HEK293 (cell line): ENCODE measurements around the gene CLIP1.

Experiments
- HOXA7 ChIP-seq: sonication (generic); formaldehyde crosslinking; IDR thresholded peaks from 2 replicates; pipeline ENCODE4 v1.8.1; 2022; ENCODE audit warnings: missing genetic modification reagents, borderline replicate concordance
- RBAK ChIP-seq: fragments of 450-650 bp; formaldehyde crosslinking; IDR thresholded peaks from 2 replicates; pipeline ENCODE4 v1.5.1; 2016; ENCODE audit warnings: missing biosample characterization, missing genetic modification characterization
- SCRT1 ChIP-seq: fragments of 450-650 bp; formaldehyde crosslinking; IDR thresholded peaks from 2 replicates; pipeline ENCODE4 v1.5.1; 2016; ENCODE audit warnings: missing biosample characterization, missing genetic modification characterization, borderline replicate concordance
- TCF7L2 ChIP-seq: IDR thresholded peaks from 2 replicates; pipeline ENCODE4 v1.6.1; 2011; ENCODE audit warnings: low read depth, mild to moderate bottlenecking, inconsistent platforms, low read length, moderate library complexity, borderline replicate concordance
- ZBTB1 ChIP-seq: fragments of 450-650 bp; formaldehyde crosslinking; IDR thresholded peaks from 2 replicates; pipeline ENCODE4 v1.5.1; 2016; ENCODE audit warnings: missing biosample characterization, missing genetic modification characterization
- ZBTB21 ChIP-seq: fragments of 450-650 bp; formaldehyde crosslinking; IDR thresholded peaks from 2 replicates; pipeline ENCODE4 v1.5.1; 2017; ENCODE audit warnings: missing biosample characterization, missing genetic modification characterization
- ZBTB44 ChIP-seq: fragments of 450-650 bp; IDR thresholded peaks from 2 replicates; pipeline ENCODE4 v1.5.1; 2018; ENCODE audit warnings: missing biosample characterization, mild to moderate bottlenecking, missing genetic modification characterization
- ZIC2 ChIP-seq: fragments of 450-650 bp; formaldehyde crosslinking; IDR thresholded peaks from 2 replicates; pipeline ENCODE4 v1.5.1; 2016; ENCODE audit warnings: missing biosample characterization, missing genetic modification characterization
- ZNF133 ChIP-seq: fragments of 450-650 bp; formaldehyde crosslinking; IDR thresholded peaks from 2 replicates; pipeline ENCODE4 v1.5.1; 2016; ENCODE audit warnings: missing biosample characterization, missing genetic modification characterization
- ZNF155 ChIP-seq: fragments of 450-650 bp; formaldehyde crosslinking; IDR thresholded peaks from 2 replicates; pipeline ENCODE4 v1.5.1; 2016; ENCODE audit warnings: missing biosample characterization, missing genetic modification characterization
- ZNF335 ChIP-seq: fragments of 450-650 bp; formaldehyde crosslinking; conservative IDR thresholded peaks from 2 replicates; pipeline ENCODE4 v1.5.1; 2016; ENCODE audit warnings: missing biosample characterization, missing genetic modification characterization
- ZNF350 ChIP-seq: fragments of 450-650 bp; formaldehyde crosslinking; IDR thresholded peaks from 2 replicates; pipeline ENCODE4 v1.5.0; 2017; ENCODE audit warnings: missing biosample characterization, mild to moderate bottlenecking, missing genetic modification characterization
- ZNF391 ChIP-seq: fragments of 450-650 bp; formaldehyde crosslinking; IDR thresholded peaks from 2 replicates; pipeline ENCODE4 v1.5.1; 2016; ENCODE audit warnings: low read depth, missing biosample characterization, missing genetic modification characterization, borderline replicate concordance
- ZNF549 ChIP-seq: fragments of 450-650 bp; IDR thresholded peaks from 2 replicates; pipeline ENCODE4 v1.5.1; 2018; ENCODE audit warnings: missing biosample characterization, missing genetic modification characterization, mild to moderate bottlenecking, inconsistent platforms, moderate library complexity
- ZNF558 ChIP-seq: fragments of 450-650 bp; formaldehyde crosslinking; IDR thresholded peaks from 2 replicates; pipeline ENCODE4 v1.5.1; 2016; ENCODE audit warnings: missing biosample characterization, missing genetic modification characterization
- ZNF629 ChIP-seq: fragments of 450-650 bp; formaldehyde crosslinking; IDR thresholded peaks from 2 replicates; pipeline ENCODE4 v1.5.1; 2017; ENCODE audit warnings: missing biosample characterization, missing genetic modification characterization
- ZNF664 ChIP-seq: fragments of 450-650 bp; formaldehyde crosslinking; IDR thresholded peaks from 2 replicates; pipeline ENCODE4 v1.5.1; 2016; ENCODE audit warnings: missing biosample characterization, missing genetic modification characterization
- ZNF837 ChIP-seq: fragments of 450-650 bp; formaldehyde crosslinking; IDR thresholded peaks from 2 replicates; pipeline ENCODE4 v1.5.1; 2016; ENCODE audit warnings: missing biosample characterization, missing genetic modification characterization
- TF ChIP-seq, protein P1 (sequence below): fragments of 450-650 bp; formaldehyde crosslinking; IDR thresholded peaks from 2 replicates; pipeline ENCODE4 v1.5.1; 2016; ENCODE audit warnings: missing biosample characterization, missing genetic modification characterization
- TF ChIP-seq, protein P2 (sequence below): fragments of 450-650 bp; formaldehyde crosslinking; IDR thresholded peaks from 2 replicates; pipeline ENCODE4 v1.5.1; 2016; ENCODE audit warnings: missing biosample characterization, missing genetic modification characterization, low read depth
- TF ChIP-seq, protein P3 (sequence below): fragments of 450-650 bp; formaldehyde crosslinking; IDR thresholded peaks from 2 replicates; pipeline ENCODE4 v1.5.1; 2017; ENCODE audit warnings: missing biosample characterization, missing genetic modification characterization
- TF ChIP-seq, protein P4 (sequence below): fragments of 450-650 bp; formaldehyde crosslinking; IDR thresholded peaks from 2 replicates; pipeline ENCODE4 v1.5.1; 2017; ENCODE audit warnings: missing biosample characterization, missing genetic modification characterization
- TF ChIP-seq, protein P5 (sequence below): fragments of 450-650 bp; formaldehyde crosslinking; IDR thresholded peaks from 2 replicates; pipeline ENCODE4 v1.5.1; 2016; ENCODE audit warnings: missing biosample characterization, missing genetic modification characterization
- TF ChIP-seq, protein P6 (sequence below): fragments of 450-650 bp; formaldehyde crosslinking; IDR thresholded peaks from 2 replicates; pipeline ENCODE4 v1.5.1; 2016; ENCODE audit warnings: missing biosample characterization, missing genetic modification characterization

Gene CLIP1

GRCh38 chr12:122423258-122424165 is 1.0 kb upstream of the CLIP1 start (continued):
- no peak for TF ChIP-seq ZNF549
- no peak for TF ChIP-seq SCRT1 (tag by site-specific recombination)
- no peak for TF ChIP-seq ZNF837 (tag by site-specific recombination)
- TF ChIP-seq, protein P1, sequence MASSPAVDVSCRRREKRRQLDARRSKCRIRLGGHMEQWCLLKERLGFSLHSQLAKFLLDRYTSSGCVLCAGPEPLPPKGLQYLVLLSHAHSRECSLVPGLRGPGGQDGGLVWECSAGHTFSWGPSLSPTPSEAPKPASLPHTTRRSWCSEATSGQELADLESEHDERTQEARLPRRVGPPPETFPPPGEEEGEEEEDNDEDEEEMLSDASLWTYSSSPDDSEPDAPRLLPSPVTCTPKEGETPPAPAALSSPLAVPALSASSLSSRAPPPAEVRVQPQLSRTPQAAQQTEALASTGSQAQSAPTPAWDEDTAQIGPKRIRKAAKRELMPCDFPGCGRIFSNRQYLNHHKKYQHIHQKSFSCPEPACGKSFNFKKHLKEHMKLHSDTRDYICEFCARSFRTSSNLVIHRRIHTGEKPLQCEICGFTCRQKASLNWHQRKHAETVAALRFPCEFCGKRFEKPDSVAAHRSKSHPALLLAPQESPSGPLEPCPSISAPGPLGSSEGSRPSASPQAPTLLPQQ (tag by site-specific recombination): peak; percentile 14; the same call in 1 of the 2 replicates
- TF ChIP-seq TCF7L2: no peak
- no peak for TF ChIP-seq ZNF350 (tag by site-specific recombination)
- TF ChIP-seq, protein P2, sequence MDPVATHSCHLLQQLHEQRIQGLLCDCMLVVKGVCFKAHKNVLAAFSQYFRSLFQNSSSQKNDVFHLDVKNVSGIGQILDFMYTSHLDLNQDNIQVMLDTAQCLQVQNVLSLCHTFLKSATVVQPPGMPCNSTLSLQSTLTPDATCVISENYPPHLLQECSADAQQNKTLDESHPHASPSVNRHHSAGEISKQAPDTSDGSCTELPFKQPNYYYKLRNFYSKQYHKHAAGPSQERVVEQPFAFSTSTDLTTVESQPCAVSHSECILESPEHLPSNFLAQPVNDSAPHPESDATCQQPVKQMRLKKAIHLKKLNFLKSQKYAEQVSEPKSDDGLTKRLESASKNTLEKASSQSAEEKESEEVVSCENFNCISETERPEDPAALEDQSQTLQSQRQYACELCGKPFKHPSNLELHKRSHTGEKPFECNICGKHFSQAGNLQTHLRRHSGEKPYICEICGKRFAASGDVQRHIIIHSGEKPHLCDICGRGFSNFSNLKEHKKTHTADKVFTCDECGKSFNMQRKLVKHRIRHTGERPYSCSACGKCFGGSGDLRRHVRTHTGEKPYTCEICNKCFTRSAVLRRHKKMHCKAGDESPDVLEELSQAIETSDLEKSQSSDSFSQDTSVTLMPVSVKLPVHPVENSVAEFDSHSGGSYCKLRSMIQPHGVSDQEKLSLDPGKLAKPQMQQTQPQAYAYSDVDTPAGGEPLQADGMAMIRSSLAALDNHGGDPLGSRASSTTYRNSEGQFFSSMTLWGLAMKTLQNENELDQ (tag by site-specific recombination): no peak
- no peak for TF ChIP-seq ZNF133 (tag by site-specific recombination)
- TF ChIP-seq ZNF335: peak; percentile 73
- TF ChIP-seq ZBTB21: peak; percentile 71; the same call in 1 of the 2 replicates
- TF ChIP-seq, protein P3, sequence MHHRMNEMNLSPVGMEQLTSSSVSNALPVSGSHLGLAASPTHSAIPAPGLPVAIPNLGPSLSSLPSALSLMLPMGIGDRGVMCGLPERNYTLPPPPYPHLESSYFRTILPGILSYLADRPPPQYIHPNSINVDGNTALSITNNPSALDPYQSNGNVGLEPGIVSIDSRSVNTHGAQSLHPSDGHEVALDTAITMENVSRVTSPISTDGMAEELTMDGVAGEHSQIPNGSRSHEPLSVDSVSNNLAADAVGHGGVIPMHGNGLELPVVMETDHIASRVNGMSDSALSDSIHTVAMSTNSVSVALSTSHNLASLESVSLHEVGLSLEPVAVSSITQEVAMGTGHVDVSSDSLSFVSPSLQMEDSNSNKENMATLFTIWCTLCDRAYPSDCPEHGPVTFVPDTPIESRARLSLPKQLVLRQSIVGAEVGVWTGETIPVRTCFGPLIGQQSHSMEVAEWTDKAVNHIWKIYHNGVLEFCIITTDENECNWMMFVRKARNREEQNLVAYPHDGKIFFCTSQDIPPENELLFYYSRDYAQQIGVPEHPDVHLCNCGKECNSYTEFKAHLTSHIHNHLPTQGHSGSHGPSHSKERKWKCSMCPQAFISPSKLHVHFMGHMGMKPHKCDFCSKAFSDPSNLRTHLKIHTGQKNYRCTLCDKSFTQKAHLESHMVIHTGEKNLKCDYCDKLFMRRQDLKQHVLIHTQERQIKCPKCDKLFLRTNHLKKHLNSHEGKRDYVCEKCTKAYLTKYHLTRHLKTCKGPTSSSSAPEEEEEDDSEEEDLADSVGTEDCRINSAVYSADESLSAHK: no peak
- no peak for TF ChIP-seq HOXA7 (CRISPR knock-in tag)
- TF ChIP-seq, protein P4, sequence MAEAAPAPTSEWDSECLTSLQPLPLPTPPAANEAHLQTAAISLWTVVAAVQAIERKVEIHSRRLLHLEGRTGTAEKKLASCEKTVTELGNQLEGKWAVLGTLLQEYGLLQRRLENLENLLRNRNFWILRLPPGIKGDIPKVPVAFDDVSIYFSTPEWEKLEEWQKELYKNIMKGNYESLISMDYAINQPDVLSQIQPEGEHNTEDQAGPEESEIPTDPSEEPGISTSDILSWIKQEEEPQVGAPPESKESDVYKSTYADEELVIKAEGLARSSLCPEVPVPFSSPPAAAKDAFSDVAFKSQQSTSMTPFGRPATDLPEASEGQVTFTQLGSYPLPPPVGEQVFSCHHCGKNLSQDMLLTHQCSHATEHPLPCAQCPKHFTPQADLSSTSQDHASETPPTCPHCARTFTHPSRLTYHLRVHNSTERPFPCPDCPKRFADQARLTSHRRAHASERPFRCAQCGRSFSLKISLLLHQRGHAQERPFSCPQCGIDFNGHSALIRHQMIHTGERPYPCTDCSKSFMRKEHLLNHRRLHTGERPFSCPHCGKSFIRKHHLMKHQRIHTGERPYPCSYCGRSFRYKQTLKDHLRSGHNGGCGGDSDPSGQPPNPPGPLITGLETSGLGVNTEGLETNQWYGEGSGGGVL (tag by site-specific recombination): peak; percentile 34; the same call in 1 of the 2 replicates
- TF ChIP-seq, protein P5, sequence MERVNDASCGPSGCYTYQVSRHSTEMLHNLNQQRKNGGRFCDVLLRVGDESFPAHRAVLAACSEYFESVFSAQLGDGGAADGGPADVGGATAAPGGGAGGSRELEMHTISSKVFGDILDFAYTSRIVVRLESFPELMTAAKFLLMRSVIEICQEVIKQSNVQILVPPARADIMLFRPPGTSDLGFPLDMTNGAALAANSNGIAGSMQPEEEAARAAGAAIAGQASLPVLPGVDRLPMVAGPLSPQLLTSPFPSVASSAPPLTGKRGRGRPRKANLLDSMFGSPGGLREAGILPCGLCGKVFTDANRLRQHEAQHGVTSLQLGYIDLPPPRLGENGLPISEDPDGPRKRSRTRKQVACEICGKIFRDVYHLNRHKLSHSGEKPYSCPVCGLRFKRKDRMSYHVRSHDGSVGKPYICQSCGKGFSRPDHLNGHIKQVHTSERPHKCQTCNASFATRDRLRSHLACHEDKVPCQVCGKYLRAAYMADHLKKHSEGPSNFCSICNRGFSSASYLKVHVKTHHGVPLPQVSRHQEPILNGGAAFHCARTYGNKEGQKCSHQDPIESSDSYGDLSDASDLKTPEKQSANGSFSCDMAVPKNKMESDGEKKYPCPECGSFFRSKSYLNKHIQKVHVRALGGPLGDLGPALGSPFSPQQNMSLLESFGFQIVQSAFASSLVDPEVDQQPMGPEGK (tag by site-specific recombination): peak; percentile 30; the same call in 1 of the 2 replicates
- no peak for TF ChIP-seq ZNF558 (tag by site-specific recombination)
- TF ChIP-seq ZNF155: no peak
- TF ChIP-seq, protein P6, sequence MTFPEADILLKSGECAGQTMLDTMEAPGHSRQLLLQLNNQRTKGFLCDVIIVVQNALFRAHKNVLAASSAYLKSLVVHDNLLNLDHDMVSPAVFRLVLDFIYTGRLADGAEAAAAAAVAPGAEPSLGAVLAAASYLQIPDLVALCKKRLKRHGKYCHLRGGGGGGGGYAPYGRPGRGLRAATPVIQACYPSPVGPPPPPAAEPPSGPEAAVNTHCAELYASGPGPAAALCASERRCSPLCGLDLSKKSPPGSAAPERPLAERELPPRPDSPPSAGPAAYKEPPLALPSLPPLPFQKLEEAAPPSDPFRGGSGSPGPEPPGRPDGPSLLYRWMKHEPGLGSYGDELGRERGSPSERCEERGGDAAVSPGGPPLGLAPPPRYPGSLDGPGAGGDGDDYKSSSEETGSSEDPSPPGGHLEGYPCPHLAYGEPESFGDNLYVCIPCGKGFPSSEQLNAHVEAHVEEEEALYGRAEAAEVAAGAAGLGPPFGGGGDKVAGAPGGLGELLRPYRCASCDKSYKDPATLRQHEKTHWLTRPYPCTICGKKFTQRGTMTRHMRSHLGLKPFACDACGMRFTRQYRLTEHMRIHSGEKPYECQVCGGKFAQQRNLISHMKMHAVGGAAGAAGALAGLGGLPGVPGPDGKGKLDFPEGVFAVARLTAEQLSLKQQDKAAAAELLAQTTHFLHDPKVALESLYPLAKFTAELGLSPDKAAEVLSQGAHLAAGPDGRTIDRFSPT (tag by site-specific recombination): no peak
- no peak for TF ChIP-seq ZNF664 (tag by site-specific recombination)
- TF ChIP-seq RBAK: no peak
- peak; percentile 89 for TF ChIP-seq ZNF629 (tag by site-specific recombination)
- no peak for TF ChIP-seq ZIC2 (tag by site-specific recombination)
- no peak for TF ChIP-seq ZNF391 (tag by site-specific recombination)
- TF ChIP-seq ZBTB1 (tag by site-specific recombination): no peak
- TF ChIP-seq ZBTB44 (tag by site-specific recombination): no peak
